Endodermal cell (in vitro differentiated cells): Measurements from ENCODE around the gene STX8. TPM values are rescaled to one million over a fixed set of nuclear protein-coding genes. Genes with fewer than 3 reads are reported as not detected.

ENCODE experiments used
- DNase-seq: peaks from one replicate; pipeline ENCODE4 v3.0.0-alpha.2; 2017
- H3K27ac ChIP-seq: 2 replicates; pipeline ENCODE4 v1.5.1; 2013; ENCODE audit warnings: mild to moderate bottlenecking, low read depth, low read length, moderate library complexity
- H3K27me3 ChIP-seq: 2 replicates; pipeline ENCODE4 v1.6.1; 2013; ENCODE audit warnings: mild to moderate bottlenecking, low read length, moderate library complexity; ENCODE audit not compliant: insufficient read depth, control insufficient read depth, poor library complexity, severe bottlenecking
- H3K36me3 ChIP-seq: 2 replicates; pipeline ENCODE4 v1.7.0; 2013; ENCODE audit warnings: mild to moderate bottlenecking, low read length, moderate library complexity; ENCODE audit not compliant: control insufficient read depth, insufficient read depth
- H3K4me1 ChIP-seq: one replicate; pipeline ENCODE4 v1.7.0; 2013; ENCODE audit warnings: low read length; ENCODE audit not compliant: control insufficient read depth, insufficient read depth
- H3K4me3 ChIP-seq: 2 replicates; pipeline ENCODE4 v1.5.1; 2013; ENCODE audit warnings: mild to moderate bottlenecking, low read length, moderate library complexity
- H3K9ac ChIP-seq: 2 replicates; pipeline ENCODE4 v1.6.1; 2013; ENCODE audit warnings: mild to moderate bottlenecking, low read length, moderate library complexity; ENCODE audit not compliant: poor library complexity, severe bottlenecking; ENCODE audit errors: extremely low read depth
- H3K9me3 ChIP-seq: 2 replicates; pipeline ENCODE4 v1.6.1; 2013; ENCODE audit warnings: mild to moderate bottlenecking, low read length, moderate library complexity; ENCODE audit not compliant: control insufficient read depth
- H3K27ac Mint-ChIP-seq: 2 replicates; pipeline ENCODE4 v1.8.0; 2020; ENCODE audit warnings: mixed read lengths
- H3K27me3 Mint-ChIP-seq: 2 replicates; pipeline ENCODE4 v1.8.0; 2021; ENCODE audit warnings: mild to moderate bottlenecking, mixed read lengths; ENCODE audit not compliant: insufficient read depth
- H3K36me3 Mint-ChIP-seq: 2 replicates; pipeline ENCODE4 v1.8.0; 2020; ENCODE audit warnings: low read depth, mixed read lengths
- H3K4me1 Mint-ChIP-seq: 2 replicates; pipeline ENCODE4 v1.8.0; 2020; ENCODE audit warnings: mixed read lengths
- H3K4me3 Mint-ChIP-seq: 2 replicates; pipeline ENCODE4 v1.8.0; 2020; ENCODE audit warnings: mild to moderate bottlenecking, moderate library complexity, mixed read lengths
- H3K9me3 Mint-ChIP-seq: 2 replicates; pipeline ENCODE4 v1.8.0; 2020; ENCODE audit warnings: mild to moderate bottlenecking, mixed read lengths
- WGBS, 2 experiments: methylation state at CpG; one replicate each; pipeline versions ENCODE4 v1.1.5 to v1.1.7; 2013; ENCODE audit warnings: missing lambda C conversion rate in 2 of 2, mixed read lengths in 1 of 2; ENCODE audit not compliant: insufficient coverage in 1 of 2, insufficient read length in 1 of 2; 5-methylcytosine and 5-hydroxymethylcytosine counted together
- total RNA-seq, 2 donors: library from RNA; stranded (reverse); fragmentation: NEBNext Ultra II Directional in 1 of 2; extraction: Animal tissue kit (Norgen Biotek cat#: 25700) in 1 of 2; gene quantifications; 2 replicates in 1 of 2; 3 replicates in 1 of 2; pipeline ENCODE4 v1.2.1, GENCODE V29; 2021
- TF ChIP-seq, protein P1 (sequence below): fragments of 200-600 bp; sonication (generic); conservative IDR thresholded peaks from 2 replicates; pipeline ENCODE4 v1.5.0; 2021; ENCODE audit warnings: antibody characterized with exemption, mild to moderate bottlenecking

The STX8 gene
- total RNA-seq, 2 donors from 2014 or later: 82.5 to 98.2 TPM

DNA sequence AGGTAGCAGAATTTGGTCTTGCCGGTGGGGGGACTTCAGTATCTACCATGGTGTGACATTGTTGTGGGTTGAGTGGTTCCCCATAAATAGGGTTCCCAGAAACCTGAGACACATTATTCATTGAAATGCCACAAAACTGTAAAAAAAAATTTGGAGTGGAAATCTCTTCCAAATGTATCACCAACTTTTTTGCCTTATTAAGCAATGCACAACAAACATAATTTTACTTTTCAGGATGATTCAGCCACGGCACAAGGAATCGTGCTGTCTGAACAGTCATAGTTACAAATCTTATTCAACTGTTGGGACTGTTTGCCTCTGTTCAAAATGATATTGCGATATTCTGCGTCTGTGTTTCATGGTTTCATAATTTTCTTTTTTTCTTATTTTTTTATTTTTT lies 373.1 kb downstream of the STX8 start:
- H3K4me1 Mint-ChIP-seq: peaks cover 19% of the 10 kb centered on the region
- no peak overlapping the region for H3K27ac Mint-ChIP-seq
- Histone ChIP-seq H3K4me3 (no peak overlapping the region), H3K36me3 (peaks cover 30% of the 10 kb centered on the region), H3K27ac (no peak overlapping the region), H3K27me3 (no peaks in the 10 kb centered on the region), H3K4me1 (peaks cover 13% of the 10 kb centered on the region), H3K9me3 (peaks cover 11% of the 10 kb centered on the region), H3K9ac (no peak overlapping the region)
- H3K27me3 Mint-ChIP-seq: no peaks in the 10 kb centered on the region
- no peak overlapping the region for H3K4me3 Mint-ChIP-seq
- H3K36me3 Mint-ChIP-seq: peaks cover 40% of the 10 kb centered on the region
- DNase-seq: no peak
- TF ChIP-seq, protein P1, sequence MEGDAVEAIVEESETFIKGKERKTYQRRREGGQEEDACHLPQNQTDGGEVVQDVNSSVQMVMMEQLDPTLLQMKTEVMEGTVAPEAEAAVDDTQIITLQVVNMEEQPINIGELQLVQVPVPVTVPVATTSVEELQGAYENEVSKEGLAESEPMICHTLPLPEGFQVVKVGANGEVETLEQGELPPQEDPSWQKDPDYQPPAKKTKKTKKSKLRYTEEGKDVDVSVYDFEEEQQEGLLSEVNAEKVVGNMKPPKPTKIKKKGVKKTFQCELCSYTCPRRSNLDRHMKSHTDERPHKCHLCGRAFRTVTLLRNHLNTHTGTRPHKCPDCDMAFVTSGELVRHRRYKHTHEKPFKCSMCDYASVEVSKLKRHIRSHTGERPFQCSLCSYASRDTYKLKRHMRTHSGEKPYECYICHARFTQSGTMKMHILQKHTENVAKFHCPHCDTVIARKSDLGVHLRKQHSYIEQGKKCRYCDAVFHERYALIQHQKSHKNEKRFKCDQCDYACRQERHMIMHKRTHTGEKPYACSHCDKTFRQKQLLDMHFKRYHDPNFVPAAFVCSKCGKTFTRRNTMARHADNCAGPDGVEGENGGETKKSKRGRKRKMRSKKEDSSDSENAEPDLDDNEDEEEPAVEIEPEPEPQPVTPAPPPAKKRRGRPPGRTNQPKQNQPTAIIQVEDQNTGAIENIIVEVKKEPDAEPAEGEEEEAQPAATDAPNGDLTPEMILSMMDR: no peak
- WGBS, 2 experiments: 87 to 98% methylated on average over 2 to 5 of the region's 5 CpGs
- H3K9me3 Mint-ChIP-seq: peaks cover 4% of the 10 kb centered on the region

DNA sequence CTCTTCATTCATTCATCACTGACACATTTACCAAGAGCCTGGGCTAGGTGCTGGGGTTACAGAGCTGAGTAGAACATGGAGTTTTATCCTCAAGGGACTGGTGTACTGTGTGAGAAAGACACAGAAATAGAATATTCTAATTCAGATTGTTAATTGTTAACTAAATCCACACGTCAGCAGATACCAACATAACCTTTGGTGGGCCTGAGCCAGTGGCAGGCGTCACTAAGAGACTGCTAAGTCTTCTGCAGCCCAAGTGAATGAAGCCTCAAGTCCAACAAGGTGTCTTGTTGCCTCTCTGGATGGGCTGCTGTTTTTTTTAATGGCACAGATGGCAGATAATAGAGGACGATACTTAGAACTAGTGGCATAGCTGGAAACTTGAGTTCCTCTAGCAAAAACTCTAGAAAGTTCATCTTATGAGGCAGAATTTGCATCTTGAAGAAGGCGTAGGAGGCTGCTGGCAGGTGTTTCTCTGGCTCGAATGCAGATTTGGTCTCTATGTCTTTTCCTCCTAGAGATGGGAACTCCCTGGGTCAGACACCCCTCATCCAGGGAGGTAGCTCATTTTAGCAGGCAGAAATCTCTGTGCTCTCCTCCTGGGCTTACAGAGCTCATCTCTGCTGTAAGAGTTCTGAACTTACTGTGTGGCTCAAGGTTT lies 374.8 kb downstream of the STX8 start:
- Histone ChIP-seq H3K27me3 (no peaks in the 10 kb centered on the region), H3K27ac (no peak overlapping the region), H3K36me3 (peaks cover 32% of the 10 kb centered on the region), H3K4me1 (peaks cover 20% of the 10 kb centered on the region), H3K9me3 (peaks cover 11% of the 10 kb centered on the region), H3K4me3 (no peak overlapping the region), H3K9ac (no peak overlapping the region)
- Mint-ChIP-seq H3K27me3 (no peaks in the 10 kb centered on the region), H3K9me3 (peaks cover 6% of the 10 kb centered on the region), H3K4me3 (no peak overlapping the region), H3K36me3 (peaks cover 48% of the 10 kb centered on the region), H3K27ac (no peak overlapping the region), H3K4me1 (peaks cover 28% of the 10 kb centered on the region)
- 92 to 98% methylated on average over 5 of the region's 5 CpGs for WGBS, 2 experiments
- DNase-seq: no peak
- TF ChIP-seq, protein P1: no peak

Other genes starting within 250 kb of the STX8 start
- gene CFAP52, start 822 bp upstream of the STX8 start, total RNA-seq: under 1 TPM; 0.29 to 0.51 TPM
- 10 to 100 TPM in 1 of 2 donors, 1 to 10 TPM in 1; 8.6 to 12.6 TPM for gene USP43, start 69.7 kb upstream of the STX8 start, total RNA-seq
- gene DHRS7C, start 215.8 kb upstream of the STX8 start, total RNA-seq: not detected
- gene GSG1L2, start 246.3 kb upstream of the STX8 start, total RNA-seq: not detected